GM21723 (cell line): ENCODE measurements around the gene TEX14.

Experiments
- ATAC-seq: cut with Tn5 transposase; IDR thresholded peaks from one replicate; pipeline ENCODE4 v1.9.1; 2021; ENCODE audit warnings: mild to moderate bottlenecking, moderate library complexity; ENCODE audit not compliant: unreplicated experiment

TEX14 gene

DNA sequence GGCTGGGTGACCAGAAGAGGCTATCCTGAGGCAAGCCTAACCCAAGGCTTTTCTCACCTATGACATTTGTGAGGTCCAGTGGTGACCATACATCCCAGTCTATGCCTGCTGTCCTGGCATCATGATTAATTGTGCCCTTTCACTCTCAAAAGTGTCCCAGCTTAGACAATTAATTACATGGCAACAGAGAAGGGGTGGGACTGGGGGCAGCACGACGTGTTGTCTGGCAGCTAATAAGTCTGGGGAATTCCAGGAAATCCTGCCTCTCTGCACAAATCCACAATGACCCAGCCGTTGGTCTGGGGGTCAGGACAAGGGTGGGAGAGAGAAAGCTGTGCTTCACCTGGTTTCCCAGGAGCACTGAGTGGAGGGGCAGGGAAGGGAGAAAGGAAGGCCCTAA lies 163.4 kb downstream of the TEX14 start:
- no peak for ATAC-seq

DNA sequence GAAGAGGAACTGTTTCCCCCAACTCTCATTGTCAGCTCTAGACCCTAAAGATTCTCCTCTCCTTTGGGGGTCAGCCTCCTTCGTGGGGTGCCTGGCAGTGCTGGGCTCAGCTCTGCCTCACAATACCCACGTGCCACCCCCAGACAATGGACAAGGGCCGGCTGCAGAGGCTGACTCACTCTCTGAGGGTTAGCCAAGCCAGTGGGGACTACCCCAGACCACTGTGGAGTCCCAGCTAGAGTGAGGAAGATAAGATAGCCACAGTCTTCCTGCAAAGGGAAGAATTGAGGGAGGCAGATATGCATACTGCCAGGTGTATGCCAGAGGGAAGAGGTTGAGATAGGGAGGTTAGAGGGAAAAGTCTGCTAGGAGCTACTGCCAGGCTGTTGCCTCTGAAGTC lies 163.9 kb downstream of the TEX14 start:
- no peak for ATAC-seq

DNA sequence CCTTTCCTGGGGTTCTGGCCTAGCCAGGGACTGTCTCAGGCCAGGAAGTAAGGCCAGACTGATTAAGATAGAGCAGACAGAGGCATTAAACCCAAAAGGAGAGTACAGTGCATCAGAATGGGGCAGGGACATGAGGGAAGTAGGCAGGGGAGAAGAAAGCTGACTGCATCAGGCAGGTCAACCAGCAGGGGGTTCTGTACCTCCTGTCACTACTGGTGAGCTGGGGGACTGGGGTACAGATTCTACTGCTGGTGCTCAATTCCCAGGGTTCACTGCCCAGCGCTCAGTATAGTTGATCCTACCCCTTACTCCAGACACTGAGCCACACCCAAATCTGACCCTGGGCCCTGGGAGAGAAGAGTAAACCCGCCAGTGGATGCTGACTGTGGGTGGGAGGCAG lies 164.5 kb downstream of the TEX14 start:
- no peak for ATAC-seq

DNA sequence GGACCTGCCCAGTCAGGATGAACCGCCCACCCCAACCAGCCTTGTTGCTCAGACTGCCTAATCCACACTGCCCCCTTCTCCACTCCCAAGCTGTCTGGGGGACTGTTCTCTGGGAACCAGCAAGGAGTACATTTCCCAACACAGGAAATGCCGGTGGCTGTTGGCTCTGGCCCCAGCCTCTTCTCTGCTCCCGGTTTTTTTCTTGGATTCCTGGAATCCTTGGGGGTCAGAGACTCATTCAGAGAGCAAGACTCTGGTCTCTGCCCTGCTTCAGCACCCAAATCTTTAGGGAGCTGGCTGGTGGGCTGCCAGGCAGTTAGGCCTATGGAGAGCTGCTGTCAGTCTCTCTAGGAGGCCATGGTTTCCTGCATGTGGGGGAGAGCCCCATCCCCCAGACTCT lies 166.6 kb downstream of the TEX14 start:
- no peak for ATAC-seq

DNA sequence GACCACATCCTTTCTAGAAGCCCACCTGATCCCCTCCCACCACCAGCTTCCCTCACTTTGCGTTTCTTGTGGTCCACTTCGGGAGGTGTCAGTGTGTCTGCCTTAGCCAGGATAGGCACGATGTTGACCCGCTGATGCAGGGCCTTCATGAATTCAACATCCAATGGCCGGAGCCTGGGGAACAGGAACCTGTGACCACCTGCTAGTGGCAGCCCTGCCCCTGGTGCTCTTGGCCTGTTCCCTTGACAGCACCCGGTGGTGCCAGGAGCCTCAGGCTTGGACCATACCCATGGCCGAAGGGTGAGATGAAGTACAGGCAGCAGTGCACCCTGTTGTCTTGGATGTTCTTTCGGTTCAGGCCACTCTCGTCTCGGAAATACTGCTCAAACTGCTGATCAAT lies 170.2 kb downstream of the TEX14 start:
- no peak for ATAC-seq

DNA sequence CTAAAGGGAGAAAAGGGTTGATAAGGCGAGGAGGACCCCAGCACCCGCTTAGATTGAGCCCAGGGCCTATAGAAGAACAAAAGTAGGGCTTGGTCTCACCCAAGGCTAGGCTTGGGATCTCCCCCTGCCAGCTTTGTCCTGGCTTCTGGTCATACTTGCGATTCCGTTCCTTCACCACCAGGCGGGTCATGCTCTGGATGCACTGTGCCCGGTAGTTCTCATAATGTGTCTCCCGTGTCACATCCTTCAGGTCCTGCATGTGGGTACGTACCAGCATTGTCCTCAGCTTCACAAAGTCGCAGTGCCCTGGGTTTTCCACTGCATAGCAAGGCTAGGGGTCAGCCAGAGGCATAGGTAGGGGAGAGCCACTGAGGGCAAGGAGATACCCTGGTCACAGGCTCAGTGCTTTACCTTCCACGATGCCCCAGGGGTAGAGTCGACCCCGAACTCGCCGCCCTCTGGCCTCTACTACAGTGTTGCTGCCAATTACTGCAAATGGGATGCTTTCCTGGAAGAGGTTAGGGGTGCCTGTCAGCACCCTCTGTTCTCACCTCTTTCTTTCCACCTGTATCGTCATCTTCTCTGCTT lies 170.9 kb downstream of the TEX14 start:
- no peak for ATAC-seq

DNA sequence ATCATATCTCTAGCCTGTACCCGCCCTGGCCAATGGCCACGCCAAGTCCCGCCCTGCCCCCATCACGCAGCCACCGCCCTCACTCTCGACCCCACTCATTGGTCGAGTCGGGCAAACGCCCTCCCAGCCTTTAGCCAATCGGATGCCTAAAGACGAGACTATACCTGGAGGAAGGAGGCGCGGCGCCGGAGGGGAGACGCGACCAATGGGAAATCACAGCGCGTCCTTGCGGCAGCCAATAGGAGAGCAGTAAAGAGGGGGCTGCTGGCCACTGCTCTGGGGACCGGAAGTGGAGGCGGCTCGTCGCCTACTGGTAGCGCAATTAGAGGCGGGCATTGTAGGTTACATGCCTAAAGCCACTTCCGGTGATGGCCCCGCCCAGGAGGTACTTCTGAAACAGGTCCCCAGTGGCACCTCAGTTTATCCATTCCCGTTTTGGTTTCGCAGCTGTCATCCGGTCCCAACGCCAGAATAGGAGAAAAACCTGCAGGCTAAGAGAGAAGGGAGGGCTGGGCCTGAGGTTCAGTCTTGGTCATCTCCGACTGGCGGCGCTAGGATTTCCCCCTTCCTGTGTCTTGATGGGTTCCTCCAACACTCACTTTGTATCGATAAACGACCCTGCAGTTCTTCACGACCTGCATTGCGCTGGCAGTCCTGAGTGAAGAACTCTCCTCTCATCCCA lies 173.8 kb downstream of the TEX14 start:
- ATAC-seq = peak; percentile 81

DNA sequence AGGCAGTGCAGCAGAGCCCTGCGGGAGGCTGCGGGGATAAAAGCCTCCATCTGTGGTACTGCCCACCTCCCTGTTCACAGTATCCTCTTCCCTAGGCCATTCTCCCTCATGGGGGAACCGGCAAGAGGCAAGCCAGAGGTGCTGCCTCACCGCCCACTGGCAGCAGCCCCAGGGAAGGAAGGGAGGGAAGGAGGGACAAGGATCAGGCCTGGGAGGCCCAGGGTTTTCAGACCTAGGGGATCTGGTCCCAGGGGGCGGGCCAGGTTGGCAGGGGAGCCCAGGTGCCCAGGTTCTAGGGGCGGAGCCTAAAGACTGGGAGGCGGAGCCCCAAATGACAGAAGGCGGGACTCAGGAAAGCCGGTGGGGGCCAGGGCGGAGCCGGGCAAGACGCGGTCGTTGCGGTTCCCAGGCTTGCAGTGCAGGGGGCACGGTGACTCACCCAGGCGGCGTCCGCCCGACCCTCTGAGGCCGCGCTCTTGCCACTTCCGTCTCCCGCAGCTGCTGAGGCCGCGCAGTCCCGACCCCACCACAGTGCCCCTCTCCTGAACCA lies 174.4 kb downstream of the TEX14 start:
- no peak for ATAC-seq

DNA sequence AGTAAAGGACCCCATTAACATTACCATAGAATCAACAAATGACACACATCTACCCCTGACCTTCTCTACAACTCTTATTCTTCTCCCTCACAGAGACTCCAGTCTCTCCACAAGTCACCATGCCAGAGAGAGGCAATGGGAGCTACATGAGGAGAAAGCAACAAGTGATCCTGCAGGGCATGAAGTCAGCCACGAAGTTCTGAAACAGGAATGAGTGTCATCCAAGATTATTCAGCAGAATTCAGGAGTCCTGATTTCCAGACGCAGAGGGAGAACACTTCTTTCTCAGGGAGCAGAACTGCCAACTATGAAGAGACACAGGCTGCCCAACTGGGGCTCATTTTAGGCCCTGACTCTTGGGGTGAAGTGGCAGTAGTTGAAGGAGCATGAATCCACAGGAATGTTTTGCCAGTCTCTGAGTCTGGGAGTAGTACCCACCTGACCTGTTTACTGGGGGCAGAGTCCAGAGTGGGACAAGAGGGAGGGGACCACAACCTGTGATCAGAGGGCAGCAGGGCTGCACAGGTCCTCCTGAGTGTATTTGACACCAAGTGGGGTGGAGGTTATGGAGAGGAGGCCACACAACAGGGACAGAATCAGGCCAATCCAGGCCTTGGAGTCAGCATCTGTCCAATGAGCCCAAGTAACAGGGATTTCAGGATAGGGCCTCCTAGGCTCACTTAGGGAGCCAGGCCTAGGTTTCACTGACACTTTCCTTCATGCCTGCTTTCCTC lies 175.0 kb downstream of the TEX14 start:
- ATAC-seq = no peak

DNA sequence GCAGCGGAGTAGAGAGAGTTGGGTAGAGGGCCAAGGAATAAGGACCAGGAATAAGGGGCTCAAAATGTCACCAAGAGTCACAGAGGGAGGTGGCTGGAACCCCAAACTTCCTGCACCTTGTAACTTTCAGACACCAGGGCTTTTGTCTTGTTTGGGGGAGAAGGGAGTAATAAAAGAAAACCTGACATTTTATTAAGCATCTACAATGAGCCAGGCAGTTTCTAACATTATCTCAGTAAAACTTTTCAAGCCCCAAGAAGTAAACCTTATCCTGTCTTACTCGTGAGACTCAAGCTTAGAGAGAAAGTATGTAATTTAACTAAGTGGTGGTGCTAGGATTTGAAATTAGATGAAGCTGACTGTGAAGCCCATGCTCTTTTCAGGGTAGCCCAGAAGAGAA lies 176.6 kb downstream of the TEX14 start:
- ATAC-seq = no peak

DNA sequence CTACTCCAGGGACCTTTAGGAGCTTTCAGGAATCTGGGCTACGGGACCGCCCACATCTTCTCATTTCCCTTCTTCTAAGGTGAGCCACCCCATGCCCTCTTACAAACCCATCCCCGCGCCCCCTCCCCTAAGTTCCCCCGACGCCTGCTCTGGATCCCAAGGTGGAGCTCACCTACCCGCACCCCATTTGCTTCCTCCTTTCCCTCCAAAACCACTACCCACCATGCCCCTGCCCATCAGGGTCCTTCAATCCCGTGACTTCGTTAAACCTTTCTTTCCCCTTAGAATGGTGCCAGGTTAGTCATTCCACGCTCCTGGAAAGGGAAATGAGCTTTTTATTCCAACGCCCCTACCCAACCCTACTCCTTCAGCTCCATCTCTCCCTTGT lies 177.1 kb downstream of the TEX14 start:
- no peak for ATAC-seq

DNA sequence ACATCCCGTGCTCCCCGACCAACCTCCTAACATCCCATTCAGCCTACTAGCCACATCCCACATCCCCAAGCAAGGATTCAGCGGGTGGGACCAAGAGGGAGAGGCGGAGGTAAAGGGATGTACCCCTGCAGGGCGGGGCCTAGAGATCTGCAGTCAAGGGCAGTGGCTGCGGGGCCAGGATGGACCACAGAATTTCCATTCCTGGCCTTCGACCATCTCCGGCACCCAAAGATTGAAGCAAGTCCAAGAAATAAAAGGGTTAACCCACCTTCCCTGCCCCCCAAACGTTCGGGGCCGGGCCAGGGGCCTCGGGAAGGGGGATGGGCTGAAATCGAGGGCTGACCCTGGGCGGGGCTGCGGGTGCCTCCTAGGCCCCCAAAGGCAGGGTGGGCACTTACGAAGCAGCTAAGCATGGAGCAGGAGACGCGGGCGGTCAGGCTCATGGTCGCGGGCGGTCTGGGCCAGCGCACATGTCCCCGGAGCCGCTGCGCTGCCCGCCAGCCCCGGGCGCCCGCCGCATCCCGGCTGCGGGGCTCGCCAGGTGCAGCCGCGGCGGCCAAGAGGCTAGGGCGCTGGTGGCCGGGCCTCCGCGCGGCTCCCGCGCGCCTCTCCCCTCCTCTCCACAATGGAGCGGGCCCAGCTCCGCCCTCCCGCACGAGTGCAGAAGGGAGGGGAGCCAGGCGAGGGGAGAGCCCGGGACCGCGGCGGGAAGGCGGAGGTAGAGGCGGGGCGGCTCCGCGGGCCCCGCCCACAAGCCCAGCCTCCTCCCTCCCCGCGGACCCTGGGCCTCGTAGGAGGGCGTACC lies 177.7 kb downstream of the TEX14 start, which contains the start of gene MTMR4:
Gene MTMR4 (minus strand): TSS at position 674 of the 805 bp plus-strand sequence. CDS start 231 bp downstream, at position 443.
- no peak for ATAC-seq

DNA sequence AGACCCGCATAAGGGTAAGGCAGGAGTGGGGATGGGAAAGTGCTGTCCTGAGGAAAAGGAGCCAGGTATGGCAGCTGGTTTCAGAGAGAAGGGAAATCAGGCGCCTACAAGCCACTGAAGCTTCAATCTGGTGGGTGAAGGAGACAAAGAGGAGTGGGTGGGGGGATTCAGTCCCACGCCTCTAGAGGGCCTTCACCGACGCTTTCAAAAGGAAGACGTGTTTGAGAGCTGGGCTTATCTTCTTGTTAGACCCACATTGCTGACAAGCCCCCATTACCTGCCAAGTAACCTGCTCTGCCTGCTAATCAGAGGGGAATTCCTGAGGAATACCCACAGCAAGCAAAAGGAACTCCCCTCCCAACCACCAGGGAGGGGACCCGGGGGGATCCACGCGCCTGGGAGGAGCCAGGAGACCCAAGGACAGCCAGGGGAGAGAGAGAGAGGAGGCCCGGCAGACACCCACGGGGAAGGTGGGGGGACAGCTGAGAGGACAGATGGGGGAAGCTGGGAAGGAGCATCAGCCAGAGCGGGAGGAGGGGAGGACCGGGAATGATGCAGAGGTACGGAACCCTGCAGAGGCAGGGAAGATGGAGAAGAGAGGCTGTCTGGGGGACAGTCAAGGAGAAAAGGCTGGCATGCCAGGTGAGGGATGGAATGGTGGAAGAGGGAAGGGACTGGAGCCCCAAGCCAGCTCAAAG lies 178.4 kb downstream of the TEX14 start:
- ATAC-seq = no peak

DNA sequence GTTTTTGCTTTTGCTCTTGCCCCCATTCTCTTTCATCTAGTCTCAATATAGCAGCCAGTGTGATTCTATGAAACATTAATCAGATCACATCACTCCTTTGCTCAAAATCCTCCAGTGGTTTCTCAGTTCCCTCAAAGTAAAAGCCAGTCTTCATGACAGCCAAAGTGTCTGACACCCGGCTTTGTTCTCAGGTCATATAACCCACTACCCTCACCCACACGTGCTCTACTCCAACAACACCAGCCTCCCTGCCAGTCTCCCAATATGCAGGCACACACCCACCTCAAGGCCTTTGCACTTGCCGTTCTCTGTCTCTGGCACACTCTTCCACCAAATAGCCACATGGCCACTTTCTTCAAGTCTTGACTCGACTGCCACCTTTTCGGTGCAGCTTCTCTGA lies 181.8 kb downstream of the TEX14 start:
- no peak for ATAC-seq

DNA sequence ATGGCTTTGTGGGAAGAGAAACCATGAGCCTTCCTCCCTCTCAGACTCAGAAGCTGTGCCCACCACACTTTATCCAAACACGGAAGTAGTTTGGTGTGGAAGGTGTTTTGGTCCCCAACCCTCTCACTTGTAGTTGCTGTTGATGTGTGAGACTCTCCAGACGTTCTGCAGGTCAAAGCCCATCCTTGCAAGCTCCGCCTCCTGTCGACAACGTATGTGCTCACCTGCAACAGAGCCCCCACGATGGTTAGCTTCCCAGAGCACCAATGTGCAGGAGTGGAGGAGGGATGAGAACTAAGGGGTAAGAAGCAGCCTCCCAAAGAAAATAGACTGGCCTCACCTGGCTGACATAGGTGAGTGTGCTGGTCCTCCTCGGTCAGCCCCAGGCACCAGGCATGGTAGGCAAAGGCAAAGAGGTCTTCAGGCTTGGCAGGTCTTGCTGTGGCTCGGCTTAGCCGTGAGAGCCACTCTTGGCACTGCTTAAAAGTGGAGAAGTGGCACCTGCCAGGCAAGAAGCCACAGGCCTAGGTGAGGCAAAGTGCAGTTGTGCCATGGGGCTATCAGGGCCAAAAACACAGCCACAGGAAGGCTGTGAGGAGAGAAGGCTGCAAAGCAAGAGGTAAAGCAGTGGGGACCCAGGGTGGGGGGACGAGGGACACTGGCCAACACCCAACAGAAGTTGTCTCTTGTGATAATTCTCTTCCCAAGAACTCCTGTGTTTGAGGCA lies 183.3 kb downstream of the TEX14 start:
- ATAC-seq = no peak

DNA sequence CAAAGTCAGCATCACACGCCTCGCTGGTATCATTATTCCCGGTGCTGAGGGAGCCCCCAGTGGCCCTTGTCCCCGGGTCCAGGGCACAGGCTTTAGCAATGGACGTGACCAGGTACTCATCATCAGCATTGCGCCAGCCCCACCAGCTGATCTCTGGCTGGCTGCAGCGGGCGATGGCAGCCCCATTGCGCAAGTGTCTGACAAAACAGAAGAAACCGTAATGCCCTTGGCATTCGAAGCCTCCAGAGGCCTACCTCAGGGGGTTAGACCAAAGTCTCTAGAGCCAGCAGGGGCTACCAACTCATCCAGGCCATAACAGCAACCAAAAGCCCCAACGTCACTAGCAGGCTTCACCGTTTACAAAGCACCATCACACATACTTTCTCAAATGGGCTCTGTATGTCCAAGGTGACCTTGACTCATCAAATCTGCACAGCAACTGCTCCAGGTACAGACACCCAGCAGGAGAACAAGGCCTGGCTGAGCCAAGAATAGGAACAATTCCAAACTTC lies 184.7 kb downstream of the TEX14 start:
- no peak for ATAC-seq
